CMK (cell line): ENCODE data around the gene PDZD4.

Experiments used
- DNase-seq: peaks from one replicate; pipeline ENCODE4 v3.0.0-alpha.2; 2010; ENCODE audit warnings: low read depth

Gene PDZD4

GRCh38 chrX:153770601-153771414 lies 59.5 kb downstream of the PDZD4 start:
- DNase-seq = no peak

- no peak for DNase-seq
Observed at GRCh38 chrX:153769865-153770600, 60.3 kb downstream of the PDZD4 start.

GRCh38 chrX:153769158-153769864 lies 61.0 kb downstream of the PDZD4 start:
- DNase-seq = no peak

- no peak for DNase-seq
Observed at GRCh38 chrX:153768311-153769157, 61.8 kb downstream of the PDZD4 start.

GRCh38 chrX:153767674-153768055 lies 62.7 kb downstream of the PDZD4 start:
- no peak for DNase-seq

GRCh38 chrX:153766871-153767673 lies 63.3 kb downstream of the PDZD4 start:
- no peak for DNase-seq

- DNase-seq = no peak
Observed at GRCh38 chrX:153766098-153766817, 64.1 kb downstream of the PDZD4 start.

GRCh38 chrX:153765138-153766079 lies 64.9 kb downstream of the PDZD4 start:
- DNase-seq = peak; percentile 67

GRCh38 chrX:153764786-153765137 lies 65.6 kb downstream of the PDZD4 start:
- DNase-seq = no peak

- no peak for DNase-seq
Observed at GRCh38 chrX:153763989-153764755, 66.2 kb downstream of the PDZD4 start, which contains the start of gene PLXNB3. Gene PLXNB3, plus strand, starts transcription at chrX:153764249. Its CDS starts 1,287 bp downstream, at chrX:153765536.

- DNase-seq = no peak
Observed at GRCh38 chrX:153763298-153763932, 66.9 kb downstream of the PDZD4 start.

GRCh38 chrX:153762626-153763173 lies 67.6 kb downstream of the PDZD4 start:
- DNase-seq = no peak

GRCh38 chrX:153761863-153762262 lies 68.5 kb downstream of the PDZD4 start:
- DNase-seq = no peak

- DNase-seq = no peak
Observed at GRCh38 chrX:153755136-153755535, 75.2 kb downstream of the PDZD4 start.
